ENCODE data around the gene CENPE.

- TF ChIP-seq CTCF (IDR thresholded peaks at IDR 0.05), result no peak
- TF ChIP-seq POLR2A (IDR thresholded peaks at IDR 0.05), result no peak
Observed at GRCh38 chr4:103156106-103156505, 42.0 kb downstream of the CENPE start.

All from uterus (tissue), 2 donors.